ENCODE results near the gene LLGL1.

The LLGL1 gene

DNA sequence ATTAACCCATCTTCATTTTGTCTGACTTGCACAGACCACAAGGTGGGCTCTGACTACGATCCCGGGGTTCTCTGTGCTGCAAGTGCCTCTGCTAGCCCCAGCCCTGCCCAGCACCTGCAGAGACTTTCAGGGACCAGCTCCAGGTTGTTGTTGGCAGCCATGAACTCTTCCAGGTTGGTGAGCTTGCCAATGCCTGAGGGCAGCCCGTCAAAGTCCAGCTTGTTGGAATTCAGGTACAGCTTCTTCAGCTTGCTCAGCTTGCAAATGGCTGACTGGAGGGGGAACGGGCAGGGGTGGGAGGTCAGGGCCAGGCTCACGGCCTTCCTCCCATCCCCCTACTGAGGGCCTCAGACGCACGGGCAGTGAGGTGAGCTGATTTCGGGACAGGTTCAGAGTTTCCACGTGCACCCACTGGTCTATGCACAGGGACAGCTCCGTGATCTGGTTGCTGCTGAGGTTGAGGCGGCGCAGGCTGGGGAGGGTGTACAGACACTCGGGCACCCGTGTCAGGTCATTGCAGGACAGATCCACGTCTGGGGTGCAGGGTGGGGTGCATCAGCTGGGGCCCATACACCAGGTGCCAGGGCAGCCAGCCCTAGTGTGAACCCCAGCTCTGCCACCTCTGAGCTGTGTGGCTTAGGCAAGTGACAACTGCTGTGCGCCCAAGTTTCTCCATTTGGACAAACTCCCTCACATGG, 27.9 kb downstream of the LLGL1 start:
- DNase-seq (ENCODE audit: low spot score) = no peak

GRCh38 chr17:18253947-18254821, 28.7 kb downstream of the LLGL1 start:
- no peak for DNase-seq (ENCODE audit: low spot score)

GRCh38 chr17:18254888-18255649, 29.6 kb downstream of the LLGL1 start:
- DNase-seq (ENCODE audit: low spot score) = no peak

DNA sequence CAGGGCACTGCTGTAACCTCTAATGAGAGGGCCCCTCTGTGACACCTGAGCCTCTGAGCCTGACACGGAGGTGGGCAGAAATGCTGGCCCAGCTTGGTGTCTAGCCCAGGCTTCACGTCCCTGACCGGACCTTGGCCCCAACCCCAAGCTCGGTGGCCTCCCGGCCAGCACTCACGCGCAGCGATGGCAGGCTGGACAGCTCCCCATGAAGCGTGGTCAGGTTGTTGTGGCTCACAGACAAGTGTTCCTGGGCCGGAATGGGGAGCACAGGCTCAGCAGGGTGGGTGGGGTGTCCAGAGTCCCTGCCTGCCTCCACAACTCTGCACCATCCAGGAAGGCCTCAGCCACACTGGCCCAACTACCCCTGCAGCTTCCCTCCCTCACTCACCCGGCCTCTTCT, 30.9 kb downstream of the LLGL1 start:
- no peak for DNase-seq (ENCODE audit: low spot score)

DNA sequence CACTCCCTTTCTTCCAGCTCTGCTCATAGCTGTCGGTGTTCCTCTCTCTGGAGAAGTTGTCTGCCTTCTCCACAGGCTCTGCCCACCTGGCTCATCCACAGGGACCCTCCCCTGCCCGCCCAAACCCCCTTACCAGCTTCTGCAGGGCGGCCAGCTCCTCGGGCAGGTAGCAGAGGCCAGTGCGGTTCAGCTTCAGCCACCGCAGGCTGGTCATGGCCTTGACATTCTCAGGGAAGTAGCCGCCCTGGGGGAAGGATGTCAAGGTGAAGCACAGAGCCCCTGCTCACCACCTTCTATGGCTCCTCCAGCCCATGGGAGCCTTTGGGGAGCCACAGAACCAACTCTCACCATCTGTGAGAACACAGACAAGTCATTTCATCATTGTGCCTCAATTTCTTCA, 31.3 kb downstream of the LLGL1 start:
- no peak for DNase-seq (ENCODE audit: low spot score)

DNA sequence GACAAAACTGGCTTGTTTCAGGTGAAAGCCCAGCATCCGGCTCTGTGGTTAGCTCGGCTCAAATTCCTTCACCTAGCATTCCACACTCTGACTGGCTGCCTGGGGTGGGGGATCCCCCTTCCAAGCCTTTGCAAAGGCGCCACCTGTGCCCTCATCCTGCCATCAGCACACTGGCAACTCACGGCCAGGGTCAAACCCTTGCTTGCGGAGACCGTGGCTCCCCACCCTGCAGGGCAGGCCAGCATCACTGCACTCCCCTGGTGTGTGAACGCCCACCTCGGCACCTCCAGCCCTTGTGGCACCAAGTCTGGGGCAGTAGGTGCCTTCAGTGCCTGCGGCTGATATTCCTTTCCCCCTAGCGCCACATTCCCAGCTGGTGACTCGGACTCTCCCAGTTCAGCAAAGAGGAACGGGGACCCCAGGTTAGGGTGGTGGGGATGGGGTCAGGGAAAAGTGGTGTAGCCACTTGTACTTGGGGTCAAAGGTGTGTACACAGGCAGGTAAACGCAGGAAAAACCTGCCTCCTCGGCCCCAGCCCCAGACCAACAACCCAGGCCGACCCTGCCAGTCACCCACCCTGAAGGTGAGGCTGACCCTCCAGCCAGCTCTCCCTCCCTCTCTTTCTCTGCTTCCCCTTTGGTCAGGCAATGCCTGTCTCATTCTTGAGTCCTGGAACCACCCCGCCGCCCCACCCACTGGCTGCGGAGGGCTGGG, 32.0 kb downstream of the LLGL1 start:
- peak; percentile 73 for DNase-seq (ENCODE audit: low spot score)

DNA sequence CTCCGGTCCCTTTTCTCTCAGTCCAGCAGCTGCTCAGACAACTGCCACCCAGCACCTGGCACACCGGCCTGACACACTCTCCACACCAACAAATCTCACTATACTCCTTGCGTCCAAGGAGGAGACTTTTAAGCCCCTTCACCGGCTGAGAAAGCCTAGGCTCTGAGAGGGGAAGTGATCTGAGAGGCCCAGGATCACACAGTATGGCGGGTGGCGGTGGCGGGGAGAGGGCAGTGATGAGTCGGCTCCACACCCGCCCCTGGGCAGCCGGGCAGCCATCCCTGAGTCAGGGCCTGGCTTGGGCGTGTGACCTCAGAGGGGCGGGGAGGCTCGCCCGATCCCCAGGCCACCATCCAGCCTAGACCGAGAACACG, 32.5 kb downstream of the LLGL1 start:
- DNase-seq (ENCODE audit: low spot score) = peak; percentile 72

GRCh38 chr17:18258356-18259038, 33.1 kb downstream of the LLGL1 start, which contains the start of gene FLII:
Gene FLII (minus strand): TSS chr17:18258738. CDS start chr17:18258690, 48 bp downstream.
- DNase-seq (ENCODE audit: low spot score) = no peak

GRCh38 chr17:18259621-18260331, 34.3 kb downstream of the LLGL1 start:
- peak; percentile 68 for DNase-seq (ENCODE audit: low spot score)

DNA sequence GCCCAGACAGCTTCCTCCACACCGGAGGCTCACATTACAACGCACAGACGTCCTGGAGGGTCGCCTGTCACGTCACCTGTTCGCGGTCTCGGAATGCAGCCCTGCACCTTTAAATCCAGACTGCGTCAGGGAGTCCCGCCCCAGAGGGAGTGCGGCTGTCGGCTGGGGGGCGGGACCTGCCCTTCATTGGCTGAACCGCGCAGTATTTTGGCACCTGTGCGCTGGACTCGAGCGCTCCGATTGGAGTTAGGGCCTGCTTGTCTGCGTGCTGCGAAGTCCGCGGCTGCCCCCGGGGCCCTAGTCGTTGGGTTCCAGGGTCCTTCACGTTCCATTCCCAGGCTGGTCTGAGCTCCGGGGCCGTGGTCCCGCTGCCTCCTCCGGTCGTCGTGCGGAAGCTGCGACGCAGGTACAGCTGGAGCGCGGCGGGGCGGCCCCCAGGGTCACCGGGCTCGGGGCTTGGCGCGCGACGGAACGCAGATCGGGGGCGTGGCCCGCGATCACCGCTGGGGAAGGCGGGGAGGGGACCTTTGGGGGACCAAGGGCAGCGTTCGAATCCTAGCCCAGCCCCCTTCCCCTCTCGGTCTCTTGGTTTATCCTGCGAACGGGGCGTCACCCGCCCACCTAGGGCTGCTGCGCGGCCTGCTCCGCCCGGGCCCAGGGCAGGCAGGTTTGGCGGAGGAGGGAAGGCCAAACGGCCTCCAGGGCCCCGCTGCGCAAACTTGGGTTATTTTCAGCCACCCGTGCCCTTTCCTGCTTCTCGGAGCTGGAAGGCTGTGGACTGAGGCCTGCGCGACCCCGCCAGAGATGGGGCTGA, 35.1 kb downstream of the LLGL1 start, which contains the start of gene MIEF2:
Gene MIEF2, plus strand, starts transcription at position 331 of the 814 bp plus-strand sequence. CDS start 2,059 bp downstream, outside the sequence.
- peak; percentile 97 for DNase-seq (ENCODE audit: low spot score)

GRCh38 chr17:18261146-18261515, 35.7 kb downstream of the LLGL1 start:
- peak; percentile 79 for DNase-seq (ENCODE audit: low spot score)

DNA sequence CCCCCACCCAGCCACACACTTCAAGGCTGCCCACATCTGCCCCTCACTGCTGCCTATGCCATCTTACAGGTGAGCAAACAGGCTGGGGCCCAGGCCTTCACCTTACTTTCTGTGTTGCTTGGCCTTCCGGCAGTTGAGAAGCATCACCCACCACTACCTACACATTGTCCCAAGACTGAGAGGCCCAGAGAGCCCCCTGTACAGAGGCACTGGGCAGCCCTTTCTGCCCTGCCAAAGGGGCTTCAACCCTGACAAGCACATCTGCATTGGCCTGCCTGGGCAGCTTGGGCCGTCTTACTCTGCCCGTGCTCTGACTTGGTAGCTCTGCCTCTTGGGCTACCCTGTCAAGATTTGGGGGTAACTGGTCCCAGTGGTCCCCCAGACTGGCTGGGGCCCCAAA, 36.2 kb downstream of the LLGL1 start:
- DNase-seq (ENCODE audit: low spot score) = no peak

DNA sequence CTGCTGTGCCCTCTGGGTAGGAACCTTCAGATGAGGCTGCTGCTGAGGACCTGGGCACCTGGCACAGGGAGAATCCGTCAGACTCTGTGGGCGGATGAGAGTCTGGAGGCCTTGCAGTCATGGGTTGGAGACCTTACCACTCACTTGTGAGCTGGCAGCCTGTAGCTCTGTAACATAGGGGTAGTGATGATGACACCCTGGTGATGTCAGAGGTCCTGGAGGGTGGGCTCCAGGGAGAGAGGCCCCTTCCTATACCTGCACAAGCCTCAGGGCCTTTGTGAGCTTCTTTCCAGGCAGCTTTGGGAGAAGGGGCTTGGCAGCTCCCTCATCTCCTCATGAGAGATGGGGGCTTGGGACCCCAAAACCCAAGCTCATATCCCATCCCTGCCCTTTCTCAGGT, 36.7 kb downstream of the LLGL1 start:
- DNase-seq (ENCODE audit: low spot score) = no peak

DNA sequence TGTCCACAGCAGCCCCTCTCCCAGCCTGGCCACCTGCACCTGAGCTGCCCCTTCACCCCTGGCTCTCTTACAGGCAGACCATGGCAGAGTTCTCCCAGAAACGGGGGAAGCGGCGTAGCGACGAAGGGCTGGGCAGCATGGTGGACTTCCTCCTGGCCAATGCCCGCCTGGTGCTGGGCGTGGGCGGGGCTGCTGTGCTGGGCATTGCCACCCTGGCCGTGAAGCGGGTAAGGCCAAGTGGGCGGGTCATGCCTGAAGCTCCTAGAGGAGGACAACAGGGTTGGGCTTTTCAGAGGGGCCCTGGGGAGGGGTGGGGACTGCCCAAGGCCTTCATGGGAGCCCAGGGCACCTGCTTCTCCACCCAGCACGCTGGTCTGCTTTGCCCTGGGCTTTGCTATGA, 37.2 kb downstream of the LLGL1 start:
- no peak for DNase-seq (ENCODE audit: low spot score)

DNA sequence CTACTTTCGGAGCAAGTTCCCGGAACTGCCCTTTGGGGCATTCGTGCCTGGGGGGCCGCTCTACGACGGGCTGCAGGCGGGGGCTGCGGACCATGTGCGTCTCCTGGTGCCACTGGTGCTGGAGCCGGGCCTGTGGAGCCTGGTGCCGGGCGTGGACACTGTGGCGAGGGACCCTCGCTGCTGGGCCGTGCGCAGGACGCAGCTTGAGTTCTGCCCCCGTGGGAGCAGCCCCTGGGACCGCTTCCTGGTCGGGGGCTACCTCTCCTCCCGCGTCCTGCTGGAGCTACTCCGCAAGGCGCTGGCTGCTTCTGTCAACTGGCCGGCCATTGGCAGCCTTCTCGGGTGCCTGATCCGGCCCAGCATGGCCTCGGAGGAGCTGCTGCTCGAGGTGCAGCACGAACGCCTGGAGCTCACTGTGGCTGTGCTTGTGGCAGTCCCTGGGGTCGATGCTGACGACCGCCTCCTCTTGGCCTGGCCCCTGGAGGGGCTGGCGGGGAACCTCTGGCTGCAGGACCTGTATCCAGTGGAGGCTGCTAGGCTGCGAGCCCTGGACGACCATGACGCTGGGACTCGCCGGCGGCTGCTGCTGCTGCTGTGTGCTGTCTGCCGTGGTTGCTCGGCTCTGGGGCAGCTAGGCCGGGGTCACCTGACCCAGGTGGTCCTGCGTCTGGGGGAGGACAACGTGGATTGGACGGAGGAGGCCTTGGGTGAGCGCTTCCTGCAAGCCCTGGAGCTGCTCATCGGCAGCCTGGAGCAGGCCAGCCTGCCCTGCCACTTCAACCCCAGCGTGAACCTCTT, 38.6 kb downstream of the LLGL1 start:
- DNase-seq (ENCODE audit: low spot score) = no peak

DNA sequence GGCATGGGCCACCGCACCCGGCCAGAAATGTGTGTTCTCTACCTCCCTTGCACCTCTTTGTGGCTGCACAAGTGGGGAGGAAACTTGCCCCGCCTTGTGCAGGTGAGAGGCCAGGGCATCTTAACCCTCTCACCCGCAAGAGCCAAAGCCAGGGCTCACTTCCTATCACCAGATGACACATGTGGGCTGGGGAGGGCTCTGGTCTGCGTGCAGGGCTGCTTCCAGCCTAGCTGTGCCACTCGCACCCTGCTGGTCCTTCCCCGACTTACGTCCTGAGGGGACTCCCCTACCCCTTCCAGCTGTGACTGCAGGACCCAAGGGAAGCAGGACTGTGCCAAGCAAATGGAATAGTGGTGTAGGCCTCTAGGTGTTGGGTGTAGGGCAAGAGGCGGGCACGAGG, 41.9 kb downstream of the LLGL1 start:
- DNase-seq (ENCODE audit: low spot score) = no peak

DNA sequence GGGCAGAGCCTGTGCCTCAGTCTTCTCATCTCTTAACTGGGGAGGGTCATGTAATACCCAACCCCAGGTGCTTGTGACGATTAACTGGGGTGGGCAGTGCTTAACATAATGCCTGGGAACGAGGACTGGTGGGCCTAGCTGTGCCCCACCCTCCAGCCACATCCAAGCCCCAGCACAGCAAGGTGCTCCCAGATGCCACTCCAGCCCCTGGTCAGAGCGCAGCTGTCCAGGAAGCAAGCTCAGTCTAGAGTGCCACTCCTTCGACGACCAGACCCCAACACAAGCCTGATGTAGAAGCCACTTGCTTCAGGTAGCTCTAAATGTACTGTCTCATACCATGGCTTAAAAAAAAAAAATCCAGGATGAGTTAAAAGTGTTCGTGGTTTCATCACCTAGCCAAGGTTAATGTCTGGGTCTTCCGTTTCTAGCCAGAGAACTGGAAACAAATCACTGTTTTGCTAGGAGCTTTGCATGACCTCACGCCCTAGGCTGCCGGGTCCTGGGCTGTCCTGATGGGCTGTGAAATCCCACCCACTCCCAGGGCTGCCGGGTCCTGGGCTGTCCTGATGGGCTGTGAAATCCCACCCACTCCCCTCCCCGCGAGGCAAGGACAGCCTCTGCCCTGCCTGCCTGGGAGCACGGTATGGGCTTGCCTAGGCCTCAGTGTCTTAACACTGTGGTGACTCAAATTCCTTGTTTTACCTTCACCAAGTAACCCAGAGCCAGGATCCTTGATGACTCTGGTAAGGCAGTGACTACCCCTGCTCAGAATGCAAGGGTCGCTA, 42.7 kb downstream of the LLGL1 start:
- DNase-seq (ENCODE audit: low spot score) = no peak
